GM19099 (cell line): ENCODE measurements around the gene SLC32A1.

Source experiments
- POLR2A ChIP-seq: IDR thresholded peaks from 3 replicates; pipeline ENCODE4 v1.6.1; 2011; ENCODE audit warnings: low read depth; ENCODE audit not compliant: insufficient read length; ENCODE audit errors: extremely low read depth

The SLC32A1 gene, protein sequence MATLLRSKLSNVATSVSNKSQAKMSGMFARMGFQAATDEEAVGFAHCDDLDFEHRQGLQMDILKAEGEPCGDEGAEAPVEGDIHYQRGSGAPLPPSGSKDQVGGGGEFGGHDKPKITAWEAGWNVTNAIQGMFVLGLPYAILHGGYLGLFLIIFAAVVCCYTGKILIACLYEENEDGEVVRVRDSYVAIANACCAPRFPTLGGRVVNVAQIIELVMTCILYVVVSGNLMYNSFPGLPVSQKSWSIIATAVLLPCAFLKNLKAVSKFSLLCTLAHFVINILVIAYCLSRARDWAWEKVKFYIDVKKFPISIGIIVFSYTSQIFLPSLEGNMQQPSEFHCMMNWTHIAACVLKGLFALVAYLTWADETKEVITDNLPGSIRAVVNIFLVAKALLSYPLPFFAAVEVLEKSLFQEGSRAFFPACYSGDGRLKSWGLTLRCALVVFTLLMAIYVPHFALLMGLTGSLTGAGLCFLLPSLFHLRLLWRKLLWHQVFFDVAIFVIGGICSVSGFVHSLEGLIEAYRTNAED

DNA sequence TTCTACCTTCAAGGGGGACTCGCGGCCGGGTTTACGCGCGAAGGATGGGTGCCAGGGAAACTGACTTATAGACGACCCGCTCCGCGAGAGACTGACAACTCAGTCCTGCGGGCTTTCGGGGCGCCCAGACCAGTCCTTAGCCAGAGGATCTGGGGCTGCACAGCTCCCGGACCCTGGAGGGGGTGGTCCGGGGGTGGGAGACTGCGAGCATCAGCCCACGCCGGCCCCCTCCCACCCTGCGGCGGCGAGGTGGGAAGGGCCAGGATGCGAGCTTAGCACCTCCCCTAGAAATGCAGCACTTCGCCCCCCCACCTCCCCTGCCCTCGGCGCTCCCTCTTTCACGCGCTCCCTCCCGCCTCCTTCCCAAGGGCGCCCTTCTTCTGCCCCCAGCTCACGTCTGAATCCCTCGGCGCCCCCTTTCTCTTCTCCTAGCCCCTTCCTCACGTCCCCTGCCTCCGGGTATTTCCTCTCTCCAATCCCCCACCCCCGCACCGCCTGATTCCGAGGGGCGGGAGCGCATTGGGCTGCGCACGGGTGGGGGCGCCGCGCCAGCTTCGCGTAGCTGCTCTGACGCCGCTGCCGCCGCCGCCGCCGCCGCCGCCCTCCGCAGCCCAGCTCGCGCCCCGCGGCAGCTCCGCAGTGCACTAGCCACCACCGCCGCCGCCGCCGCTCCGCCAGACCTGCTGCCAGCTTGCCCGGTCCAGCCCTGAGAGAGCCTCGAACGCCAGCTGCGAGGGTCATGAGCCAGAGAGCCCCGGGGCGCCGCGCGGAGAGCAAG is at the start of gene SLC32A1:
TSS of gene SLC32A1 (plus strand) at position 639 of the 778 bp plus-strand sequence. CDS start 239 bp downstream, outside the sequence.
- TF ChIP-seq POLR2A, result no peak

GRCh38 chr20:38674765-38675133 is 49.5 kb upstream of the SLC32A1 start:
- TF ChIP-seq POLR2A, result no peak

DNA sequence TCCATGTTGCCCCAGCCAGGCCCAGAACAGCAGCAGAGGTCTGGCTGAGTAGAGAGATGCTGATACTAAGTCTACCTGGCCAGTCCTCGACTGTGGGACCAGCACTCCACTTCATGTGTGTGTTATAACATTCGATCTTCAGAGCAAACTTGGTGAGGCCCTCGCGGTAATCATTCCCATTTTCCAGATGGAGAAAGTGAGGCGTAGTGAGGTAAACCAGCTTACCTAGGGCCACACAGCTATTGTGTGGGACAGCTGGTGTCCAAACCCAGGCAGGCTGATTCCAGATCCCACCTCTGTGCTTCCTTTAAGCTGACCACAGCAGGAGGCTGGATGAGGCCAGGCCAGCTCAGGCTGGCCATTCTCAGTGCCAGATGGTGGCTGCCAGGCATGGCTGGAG is 47.7 kb upstream of the SLC32A1 start:
- TF ChIP-seq POLR2A, result no peak

GRCh38 chr20:38680500-38681306 is 43.6 kb upstream of the SLC32A1 start:
- no peak for TF ChIP-seq POLR2A

DNA sequence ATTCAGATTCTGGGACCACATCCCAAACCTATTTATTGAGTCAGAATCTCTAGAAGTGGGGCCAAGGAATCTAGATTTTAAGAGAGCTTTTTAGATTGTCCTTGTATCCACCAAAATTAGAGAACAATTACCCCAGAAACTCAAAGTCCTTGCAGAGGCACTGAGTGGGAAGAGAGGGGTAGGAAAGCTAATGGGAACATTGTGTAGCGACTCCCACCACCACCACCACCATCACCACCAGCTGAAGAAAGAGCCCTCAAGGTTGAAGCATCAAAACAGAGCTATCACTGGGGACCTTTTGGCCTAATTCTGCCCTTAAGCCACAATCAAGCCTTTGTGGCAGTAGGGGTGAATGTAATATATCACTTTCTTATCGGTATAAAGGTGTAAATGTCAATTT is 39.0 kb upstream of the SLC32A1 start:
- no peak for TF ChIP-seq POLR2A

DNA sequence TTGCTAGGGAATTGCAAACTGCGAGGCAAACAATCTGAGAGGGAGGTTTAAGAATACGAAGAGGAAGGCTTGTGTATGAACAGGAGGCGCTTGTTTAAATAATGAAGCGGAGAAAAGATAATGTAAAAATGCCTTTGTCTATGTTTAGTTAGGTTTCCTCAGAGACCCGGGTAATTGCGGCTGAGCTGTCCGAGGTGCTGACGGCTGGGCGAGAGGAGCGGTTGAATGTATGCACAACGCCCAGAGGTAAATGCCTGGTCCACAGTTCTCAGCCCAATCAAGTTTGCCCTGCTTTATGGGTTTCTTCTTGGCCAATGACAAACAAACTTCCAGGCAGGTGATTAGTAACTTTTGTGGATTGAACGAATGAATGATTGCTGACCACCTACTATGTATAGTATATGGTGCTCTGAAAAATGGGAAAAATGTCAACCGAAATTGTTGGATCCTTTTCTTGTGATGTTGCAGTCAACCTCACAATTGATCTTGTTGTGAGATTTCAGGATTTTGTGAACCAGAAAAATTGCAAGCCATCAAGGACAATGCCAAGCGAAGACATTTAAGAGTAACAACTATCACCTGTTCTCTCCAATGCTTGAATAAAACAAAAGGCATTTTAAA is 38.3 kb upstream of the SLC32A1 start:
- TF ChIP-seq POLR2A, result no peak

DNA sequence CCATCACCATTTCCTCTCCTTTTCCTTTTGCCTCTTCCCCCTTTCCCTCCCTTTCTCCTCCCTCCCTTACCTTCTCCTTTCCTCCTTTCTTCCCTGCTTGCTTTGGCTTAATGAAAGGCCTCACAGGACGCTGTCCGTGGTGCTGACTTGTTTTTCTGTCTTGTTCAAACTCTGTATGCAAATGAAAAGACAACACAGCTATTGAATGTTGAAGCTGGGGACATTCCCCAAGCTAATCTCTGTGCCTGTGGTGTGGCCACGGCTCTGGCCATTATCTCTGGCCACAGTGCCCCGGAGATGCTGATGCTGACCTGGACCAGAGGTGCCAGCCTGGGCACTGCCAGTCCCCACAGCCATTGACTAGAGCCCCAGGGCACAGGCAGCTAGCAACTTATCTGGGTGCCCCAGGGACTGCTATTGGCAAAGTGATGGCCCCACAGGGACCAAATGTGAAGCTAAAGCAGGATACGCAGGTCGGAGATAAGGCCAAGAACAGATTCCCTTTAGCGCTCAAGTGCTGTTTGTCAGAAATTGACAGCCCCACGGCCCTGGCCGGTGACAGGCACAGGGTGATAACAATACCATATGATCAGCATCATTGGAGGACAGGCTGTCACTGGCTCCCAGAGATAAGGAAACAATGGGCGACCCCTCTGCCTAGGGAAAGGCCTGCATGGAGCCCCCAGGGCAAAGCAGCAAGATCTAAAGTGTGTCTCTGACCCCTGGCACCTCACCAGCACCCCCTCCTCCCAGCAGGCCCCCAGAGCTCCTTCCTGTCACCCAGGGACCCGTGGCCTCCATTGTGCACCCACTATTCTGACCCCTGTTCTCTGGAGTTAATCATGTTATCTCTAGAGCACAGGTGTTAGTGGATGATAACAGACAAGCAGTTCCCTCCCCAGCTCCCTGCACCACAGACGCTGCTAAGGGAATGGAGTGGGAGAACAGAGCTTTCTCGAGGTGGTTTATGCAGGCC is 31.6 kb upstream of the SLC32A1 start:
- no peak for TF ChIP-seq POLR2A

GRCh38 chr20:38697306-38697705 is 27.0 kb upstream of the SLC32A1 start:
- no peak for TF ChIP-seq POLR2A

GRCh38 chr20:38698541-38698940 is 25.7 kb upstream of the SLC32A1 start:
- TF ChIP-seq POLR2A, result no peak

- TF ChIP-seq POLR2A, result no peak
Observed at GRCh38 chr20:38700141-38700540, 24.1 kb upstream of the SLC32A1 start.

- TF ChIP-seq POLR2A, result no peak
Observed at GRCh38 chr20:38700926-38701325, 23.4 kb upstream of the SLC32A1 start.

DNA sequence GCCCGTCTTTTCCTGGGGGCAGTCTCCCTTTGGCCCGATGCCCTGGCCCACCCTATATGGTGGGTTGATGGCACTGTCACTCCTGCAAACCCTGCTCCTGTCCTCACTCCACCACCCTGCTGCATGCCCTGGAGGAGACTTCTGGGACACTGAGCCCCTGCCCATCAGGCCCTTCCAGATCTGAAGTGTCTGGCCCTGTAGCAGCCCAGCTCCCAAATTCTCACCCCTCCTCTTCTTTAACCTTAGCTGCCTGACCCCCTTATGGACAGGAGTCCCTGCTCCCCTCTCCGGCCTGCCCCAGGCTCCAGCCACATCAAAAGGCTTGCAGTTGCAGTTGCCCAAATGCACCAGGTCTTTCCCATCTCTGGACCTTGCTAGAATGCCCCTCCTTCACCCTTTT is 20.8 kb upstream of the SLC32A1 start:
- no peak for TF ChIP-seq POLR2A

DNA sequence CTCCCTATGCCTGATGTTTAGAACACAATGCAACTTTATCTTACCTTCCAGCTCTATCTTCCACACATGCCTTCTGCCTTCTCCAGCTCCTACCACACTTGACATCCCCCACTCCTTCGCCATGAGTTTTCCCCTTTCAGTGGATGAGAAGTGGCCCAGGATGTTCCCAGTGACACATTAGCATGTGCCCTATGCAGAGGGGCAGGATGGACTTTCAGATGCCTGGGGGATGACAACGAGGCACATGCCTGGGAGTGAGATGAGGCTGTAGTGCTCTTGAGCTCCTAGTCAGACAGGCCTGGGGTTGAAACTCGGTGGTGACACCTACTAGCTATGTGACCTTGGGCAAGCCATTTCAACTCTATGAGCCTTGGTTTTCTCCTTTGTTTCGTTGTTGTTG is 20.1 kb upstream of the SLC32A1 start:
- no peak for TF ChIP-seq POLR2A
